Activated CD4-positive, alpha-beta memory T cell treated with anti-CD3 and anti-CD28 coated beads, Interleukin-2, amount 10 ng/mL, durations not matched to agents 7 days and 5 days (primary cell): ENCODE measurements around the gene C2orf92. TPM values are rescaled to one million over a fixed set of nuclear protein-coding genes. Genes with fewer than 3 reads are reported as not detected.

Experiments used
- CTCF ChIA-PET: fragments of 350-600 bp; sonication (Branson Sonifier 250); formaldehyde crosslinking; loops from one replicate; lab custom pipeline; 2021; ENCODE audit warnings: antibody characterized with exemption, inconsistent platforms; lab: Charles Lee
- POLR2A ChIA-PET: fragments of 350-600 bp; sonication (Branson Sonifier 250); formaldehyde crosslinking; loops from one replicate; lab custom pipeline; 2021; ENCODE audit warnings: antibody characterized with exemption; lab: Charles Lee
- DNase-seq: peaks from one replicate; pipeline ENCODE4 v3.0.0-alpha.2; 2020
- H3K27ac Mint-ChIP-seq: one replicate; pipeline ENCODE4 v1.8.0; 2021; ENCODE audit warnings: mild to moderate bottlenecking, mixed read lengths
- H3K27me3 Mint-ChIP-seq: one replicate; pipeline ENCODE4 v1.8.0; 2021; ENCODE audit warnings: mixed read lengths
- H3K36me3 Mint-ChIP-seq: one replicate; pipeline ENCODE4 v1.8.0; 2021; ENCODE audit warnings: low read depth, mixed read lengths
- H3K4me1 Mint-ChIP-seq: one replicate; pipeline ENCODE4 v1.8.0; 2021; ENCODE audit warnings: mixed read lengths
- H3K4me3 Mint-ChIP-seq: one replicate; pipeline ENCODE4 v1.8.0; 2021; ENCODE audit warnings: mild to moderate bottlenecking, mixed read lengths
- H3K9me3 Mint-ChIP-seq: one replicate; pipeline ENCODE4 v1.8.0; 2021; ENCODE audit warnings: mixed read lengths
- total RNA-seq, 2 experiments: library from RNA; stranded (reverse); gene quantifications; one replicate each; pipeline ENCODE4 v1.2.3, GENCODE V29; 2021

Gene C2orf92
- total RNA-seq, 2 experiments from 2014 or later, result 9.8 to 12.4 TPM

DNA sequence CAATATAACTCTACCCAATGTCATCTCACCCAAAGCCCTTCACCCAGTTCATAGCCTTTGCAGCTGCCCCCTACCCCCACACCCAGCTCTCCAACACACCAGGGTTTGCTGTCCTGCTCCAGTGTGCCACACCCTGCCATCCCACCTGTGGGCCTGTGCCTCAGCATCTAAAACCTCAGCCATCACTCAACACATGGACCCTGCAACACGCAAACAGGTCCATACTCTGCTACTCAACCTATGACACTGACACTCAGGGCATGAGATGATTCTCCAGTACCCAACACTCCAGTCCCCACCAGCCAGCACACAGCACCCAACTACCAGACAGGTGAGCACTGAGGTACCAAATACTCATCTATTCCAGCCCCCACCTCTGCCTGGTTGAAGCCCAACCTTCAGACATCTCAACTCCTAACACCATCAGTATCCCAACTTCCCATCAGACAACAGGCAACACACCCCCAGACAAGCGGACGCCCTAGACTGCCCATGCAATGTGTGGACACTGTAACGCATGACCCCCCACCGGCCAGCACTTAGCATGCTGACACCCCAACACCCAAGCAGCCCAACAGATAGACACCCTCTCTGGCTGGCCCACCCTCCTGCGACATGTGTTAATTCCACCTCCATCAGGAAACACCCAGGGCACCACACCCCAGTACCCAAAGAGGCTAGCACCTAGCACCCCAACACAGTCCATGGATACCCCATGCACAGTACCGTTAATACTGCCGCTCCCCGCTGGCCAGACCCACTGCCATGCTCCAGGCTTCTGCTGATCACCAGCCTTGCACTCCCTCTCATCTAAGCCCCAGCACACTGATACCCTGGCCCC lies 68.9 kb downstream of the C2orf92 start:
- CTCF ChIA-PET, result no interaction called here
- Mint-ChIP-seq H3K4me1 (peaks cover 45% of the 10 kb centered on the region), H3K27me3 (no peaks in the 10 kb centered on the region), H3K27ac (peak overlapping the region; percentile 46), H3K36me3 (peaks cover 68% of the 10 kb centered on the region), H3K9me3 (no peaks in the 10 kb centered on the region), H3K4me3 (no peak overlapping the region)
- POLR2A ChIA-PET, result interaction anchor here (0.5 to 8.6 kb wide), 4 partner anchors 11 to 24 kb away, joined by 3 to 119 read pairs (median 45); partner anchors contain the start of gene ZAP70
- no peak for DNase-seq

DNA sequence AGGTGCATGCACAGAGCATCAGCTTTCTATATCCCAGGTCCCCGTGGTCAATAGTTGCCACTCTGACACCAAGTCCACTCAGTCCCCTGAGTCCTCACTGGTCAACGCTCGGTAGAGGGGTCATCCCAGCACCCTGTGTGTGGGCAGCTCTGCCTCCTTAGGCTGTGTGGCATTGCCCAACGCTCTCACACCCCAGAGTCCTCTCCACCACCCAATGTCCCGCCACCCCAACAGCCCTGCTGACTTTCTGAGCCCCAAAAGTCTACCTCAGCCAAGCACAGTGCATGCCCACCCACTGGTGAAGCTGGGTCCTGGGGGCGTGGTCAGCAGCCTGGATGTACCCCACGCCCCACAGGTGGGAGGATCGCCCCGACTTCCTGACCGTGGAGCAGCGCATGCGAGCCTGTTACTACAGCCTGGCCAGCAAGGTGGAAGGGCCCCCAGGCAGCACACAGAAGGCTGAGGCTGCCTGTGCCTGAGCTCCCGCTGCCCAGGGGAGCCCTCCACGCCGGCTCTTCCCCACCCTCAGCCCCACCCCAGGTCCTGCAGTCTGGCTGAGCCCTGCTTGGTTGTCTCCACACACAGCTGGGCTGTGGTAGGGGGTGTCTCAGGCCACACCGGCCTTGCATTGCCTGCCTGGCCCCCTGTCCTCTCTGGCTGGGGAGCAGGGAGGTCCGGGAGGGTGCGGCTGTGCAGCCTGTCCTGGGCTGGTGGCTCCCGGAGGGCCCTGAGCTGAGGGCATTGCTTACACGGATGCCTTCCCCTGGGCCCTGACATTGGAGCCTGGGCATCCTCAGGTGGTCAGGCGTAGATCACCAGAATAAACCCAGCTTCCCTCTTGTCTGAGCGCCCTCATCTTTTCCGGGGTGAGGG lies 69.7 kb downstream of the C2orf92 start:
- no peak for DNase-seq
- Mint-ChIP-seq H3K27me3 (no peaks in the 10 kb centered on the region), H3K36me3 (peaks cover 67% of the 10 kb centered on the region), H3K27ac (peak overlapping the region; percentile 46), H3K4me3 (no peak overlapping the region), H3K4me1 (peaks cover 54% of the 10 kb centered on the region), H3K9me3 (no peaks in the 10 kb centered on the region)
- CTCF ChIA-PET, result interaction anchor here (0.7 to 4.2 kb wide), 13 partner anchors 9 to 646 kb away, joined by 3 to 34 read pairs (median 6); partner anchors contain the start of gene ZAP70
- POLR2A ChIA-PET, result interaction anchor here (0.5 to 8.6 kb wide), 6 partner anchors 9 to 29 kb away, joined by 3 to 119 read pairs (median 8); partner anchors contain the start of gene ZAP70

DNA sequence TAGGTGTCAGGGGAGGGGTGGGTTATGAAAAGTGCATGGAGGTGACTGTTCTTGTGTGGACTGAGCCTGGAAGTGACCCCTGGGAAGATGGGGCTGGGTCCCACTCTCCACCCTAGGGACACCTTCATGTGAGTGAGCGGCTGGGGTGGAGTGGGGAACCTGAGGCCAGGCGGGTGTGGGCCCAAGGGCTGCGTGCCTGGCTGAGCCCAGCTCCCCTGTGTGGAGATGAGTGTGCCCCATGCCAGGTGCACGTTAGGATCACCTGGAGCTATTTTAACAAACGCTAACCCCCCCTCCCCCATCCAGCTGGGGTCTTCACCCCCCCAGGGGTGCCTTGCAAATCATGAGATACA lies 70.4 kb downstream of the C2orf92 start:
- Mint-ChIP-seq H3K36me3 (peaks cover 68% of the 10 kb centered on the region), H3K27me3 (no peaks in the 10 kb centered on the region), H3K9me3 (no peaks in the 10 kb centered on the region), H3K4me1 (peaks cover 59% of the 10 kb centered on the region), H3K4me3 (no peak overlapping the region), H3K27ac (no peak overlapping the region)
- CTCF ChIA-PET, result interaction anchor here (0.7 to 4.2 kb wide), 15 partner anchors 9 to 645 kb away, joined by 3 to 34 read pairs (median 5); partner anchors contain the start of gene ZAP70
- DNase-seq, result no peak
- POLR2A ChIA-PET, result interaction anchor here (1.5 to 8.6 kb wide), 5 partner anchors 8 to 28 kb away, joined by 5 to 119 read pairs (median 9); partner anchors contain the start of gene ZAP70

DNA sequence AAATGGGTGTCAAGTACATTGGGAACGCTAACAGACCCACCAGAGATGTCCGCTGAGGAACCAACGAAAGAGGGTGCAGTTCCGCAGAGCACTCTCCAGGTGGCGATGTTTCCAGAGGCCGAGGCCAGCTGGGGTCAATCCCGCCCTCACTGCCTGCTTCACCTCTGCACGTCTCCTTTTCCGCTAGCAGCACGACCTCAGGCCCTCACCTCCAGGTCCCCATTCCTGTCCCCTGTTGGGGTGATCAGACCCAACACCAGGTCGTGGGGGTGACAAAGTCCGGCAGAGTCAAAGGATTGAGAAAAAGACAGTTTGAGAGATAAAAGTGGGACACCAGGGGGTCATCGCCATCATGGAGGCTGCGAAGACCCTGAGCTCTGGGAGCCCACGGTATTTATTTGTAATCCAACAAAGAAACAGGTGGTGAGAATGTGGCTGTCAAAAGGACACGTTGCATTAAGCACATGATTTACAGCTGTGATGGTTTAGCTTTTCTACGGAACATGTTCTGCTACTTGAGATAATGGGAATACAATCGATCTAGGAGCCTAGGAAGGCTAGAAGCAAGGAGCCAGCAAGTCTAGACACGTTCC lies 71.2 kb downstream of the C2orf92 start:
- peak overlapping the region; percentile 99 for H3K27ac Mint-ChIP-seq
- peaks cover 68% of the 10 kb centered on the region for H3K36me3 Mint-ChIP-seq
- H3K4me3 Mint-ChIP-seq, result no peak overlapping the region
- ChIA-PET CTCF (interaction anchor here (0.6 to 4.2 kb wide), 25 partner anchors 10 to 644 kb away, joined by 3 to 34 read pairs (median 5); partner anchors contain the start of gene ZAP70), POLR2A (interaction anchor here (1.2 to 8.6 kb wide), 8 partner anchors 9 to 41 kb away, joined by 3 to 119 read pairs (median 8); partner anchors contain the start of gene ZAP70)
- peak; percentile 46 for DNase-seq
- no peaks in the 10 kb centered on the region for H3K27me3 Mint-ChIP-seq
- H3K9me3 Mint-ChIP-seq, result no peaks in the 10 kb centered on the region
- peaks cover 66% of the 10 kb centered on the region for H3K4me1 Mint-ChIP-seq

DNA sequence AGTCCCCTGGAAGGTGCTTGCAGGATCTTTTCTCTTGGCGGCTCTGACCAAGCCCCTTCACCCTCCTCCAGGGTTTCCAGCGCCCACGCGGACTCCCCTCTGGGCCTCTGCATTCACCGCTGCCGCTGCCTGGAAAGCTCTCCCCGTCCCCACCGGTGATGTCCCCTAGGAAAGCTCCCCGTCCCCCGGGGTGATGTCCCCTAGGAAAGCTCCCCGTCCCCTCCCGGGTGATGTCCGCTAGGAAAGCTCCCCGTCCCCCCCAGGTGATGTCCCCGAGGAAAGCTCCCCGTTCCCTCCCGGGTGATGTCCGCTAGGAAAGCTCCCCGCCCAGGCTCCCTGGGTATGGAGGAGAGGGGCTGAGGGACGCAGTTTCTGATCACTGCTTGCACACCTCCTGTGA lies 71.7 kb downstream of the C2orf92 start:
- no peak overlapping the region for H3K4me3 Mint-ChIP-seq
- H3K27ac Mint-ChIP-seq, result peak overlapping the region; percentile 99
- POLR2A ChIA-PET, result interaction anchor here (0.8 to 8.6 kb wide), 11 partner anchors 10 to 95 kb away, joined by 3 to 119 read pairs (median 6); partner anchors contain the start of genes COX5B and ZAP70
- no peaks in the 10 kb centered on the region for H3K9me3 Mint-ChIP-seq
- H3K27me3 Mint-ChIP-seq, result no peaks in the 10 kb centered on the region
- no peak for DNase-seq
- peaks cover 68% of the 10 kb centered on the region for H3K36me3 Mint-ChIP-seq
- peaks cover 71% of the 10 kb centered on the region for H3K4me1 Mint-ChIP-seq
- CTCF ChIA-PET, result interaction anchor here (0.6 to 4.2 kb wide), 20 partner anchors 11 to 644 kb away, joined by 3 to 34 read pairs (median 6); partner anchors contain the start of gene ZAP70

DNA sequence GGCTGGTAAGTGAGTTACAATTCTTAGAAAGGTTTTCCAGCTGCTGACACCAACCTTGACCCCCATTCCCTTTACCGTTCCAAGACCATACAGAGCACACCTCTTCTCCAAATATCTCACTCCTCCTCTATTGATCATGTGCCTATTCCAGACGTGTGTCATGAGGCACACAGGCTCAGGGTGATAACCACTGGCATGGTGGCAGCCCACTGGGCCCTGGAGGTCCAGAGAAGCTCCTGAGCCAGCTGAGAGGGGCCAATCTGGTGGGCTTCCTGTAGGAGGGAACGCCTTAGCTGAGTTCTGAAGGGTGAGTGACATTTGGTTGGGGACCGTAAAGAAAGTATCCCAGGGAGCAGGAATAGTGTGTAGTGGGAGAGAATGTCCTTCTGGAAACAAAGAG lies 72.2 kb downstream of the C2orf92 start:
- Mint-ChIP-seq H3K27me3 (no peaks in the 10 kb centered on the region), H3K4me1 (peaks cover 76% of the 10 kb centered on the region), H3K27ac (peak overlapping the region; percentile 99), H3K9me3 (no peaks in the 10 kb centered on the region), H3K4me3 (peak overlapping the region; percentile 3), H3K36me3 (peaks cover 67% of the 10 kb centered on the region)
- DNase-seq, result no peak
- CTCF ChIA-PET, result interaction anchor here (1.3 to 4.2 kb wide), 14 partner anchors 12 to 643 kb away, joined by 4 to 34 read pairs (median 6); partner anchors contain the start of genes COX5B and ZAP70
- POLR2A ChIA-PET, result interaction anchor here (0.8 to 8.6 kb wide), 9 partner anchors 11 to 95 kb away, joined by 3 to 119 read pairs (median 8); partner anchors contain the start of genes COX5B and ZAP70

DNA sequence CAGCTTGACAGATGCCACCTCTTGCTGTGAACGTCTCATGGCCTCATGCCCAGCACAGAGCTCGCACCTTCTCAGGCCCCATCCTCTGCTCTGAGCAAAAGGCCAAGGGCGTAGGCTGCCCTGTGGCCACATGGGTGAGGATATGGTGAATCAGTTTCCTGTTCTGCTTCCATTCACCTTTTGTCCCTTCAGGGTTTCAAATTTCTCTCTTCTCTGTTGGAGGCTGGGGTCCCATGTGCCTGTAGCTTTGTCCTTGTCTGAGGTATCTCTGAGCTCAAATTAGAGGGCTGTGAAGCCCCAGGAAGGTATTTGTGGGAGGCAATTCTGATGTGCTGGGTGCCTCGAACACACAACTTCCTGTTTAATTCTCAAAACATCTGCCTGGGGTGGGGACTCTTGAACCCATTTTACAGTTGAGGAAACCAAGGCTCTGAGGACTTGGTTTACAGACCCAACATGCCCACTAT lies 72.9 kb downstream of the C2orf92 start:
- CTCF ChIA-PET, result interaction anchor here (0.7 to 4.2 kb wide), 13 partner anchors 12 to 152 kb away, joined by 3 to 34 read pairs (median 5); partner anchors contain the start of genes COX5B and ZAP70
- Mint-ChIP-seq H3K27ac (peak overlapping the region; percentile 99), H3K9me3 (no peaks in the 10 kb centered on the region), H3K36me3 (peaks cover 65% of the 10 kb centered on the region), H3K4me3 (no peak overlapping the region), H3K4me1 (peaks cover 83% of the 10 kb centered on the region), H3K27me3 (no peaks in the 10 kb centered on the region)
- peak; percentile 67 for DNase-seq
- POLR2A ChIA-PET, result interaction anchor here (0.7 to 8.6 kb wide), 11 partner anchors 9 to 128 kb away, joined by 3 to 119 read pairs (median 6); partner anchors contain the start of genes COX5B and ZAP70

DNA sequence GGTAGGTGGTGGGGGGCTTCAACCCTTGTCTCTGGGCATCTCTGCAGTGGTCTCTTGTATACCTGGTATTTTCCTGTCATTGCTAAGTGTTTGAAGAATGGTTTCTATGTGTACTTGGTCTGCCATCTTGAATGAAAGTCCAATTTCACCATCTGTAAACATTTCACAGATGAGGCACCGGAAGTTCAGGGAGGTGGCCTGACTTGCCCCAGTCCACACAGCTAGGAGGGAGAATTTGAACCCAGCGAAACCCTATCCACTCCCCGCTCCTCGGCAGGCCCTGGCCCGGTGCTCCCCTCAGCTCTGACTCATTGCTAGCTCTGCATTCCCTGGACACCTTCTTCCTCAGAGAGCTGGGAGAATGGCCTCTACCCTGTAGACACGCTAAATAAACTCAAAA lies 74.4 kb downstream of the C2orf92 start:
- Mint-ChIP-seq H3K36me3 (peaks cover 53% of the 10 kb centered on the region), H3K27ac (peak overlapping the region; percentile 65), H3K4me3 (no peak overlapping the region), H3K27me3 (no peaks in the 10 kb centered on the region), H3K9me3 (no peaks in the 10 kb centered on the region), H3K4me1 (peaks cover 84% of the 10 kb centered on the region)
- POLR2A ChIA-PET, result interaction anchor here (1.0 to 8.6 kb wide), 4 partner anchors 16 to 98 kb away, joined by 3 to 119 read pairs (median 49); partner anchors contain the start of genes COX5B and ZAP70
- CTCF ChIA-PET, result interaction anchor here (0.8 to 1.2 kb wide), 5 partner anchors 9 to 44 kb away, joined by 3 to 6 read pairs (median 4); no protein-coding TSS in a partner anchor
- no peak for DNase-seq

DNA sequence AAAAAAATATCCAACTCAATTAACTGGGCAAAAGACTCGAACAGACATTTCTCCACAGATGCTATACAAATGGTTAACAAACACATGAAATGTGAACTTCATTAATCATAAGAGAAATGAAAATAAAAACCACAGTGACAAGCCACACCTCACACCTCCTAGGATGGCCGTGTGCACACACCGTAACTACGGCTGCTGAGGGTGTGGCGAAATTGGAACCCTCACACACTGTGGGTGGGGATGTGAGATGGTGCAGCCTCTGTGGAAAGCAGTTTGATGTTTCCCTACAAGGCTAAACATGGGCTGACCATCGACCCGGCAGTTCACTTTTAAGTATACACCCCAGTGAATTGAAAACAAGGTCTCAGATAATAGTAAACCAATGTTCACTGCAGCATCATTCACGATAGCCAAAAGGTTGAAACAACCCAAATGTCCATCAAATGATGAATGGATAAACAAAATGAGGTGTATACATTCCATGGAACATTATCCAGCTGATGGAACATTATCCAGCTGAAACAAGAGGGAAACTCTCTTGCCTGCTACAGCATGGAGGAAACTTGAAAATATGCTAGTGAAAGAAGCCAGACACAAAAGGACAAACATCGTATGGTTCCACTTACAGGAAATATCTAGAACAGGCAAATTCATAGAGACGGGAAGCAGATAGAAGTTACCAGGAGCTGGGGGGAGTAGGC lies 76.1 kb downstream of the C2orf92 start:
- no peaks in the 10 kb centered on the region for H3K27me3 Mint-ChIP-seq
- no peaks in the 10 kb centered on the region for H3K9me3 Mint-ChIP-seq
- H3K27ac Mint-ChIP-seq, result peak overlapping the region; percentile 56
- peaks cover 75% of the 10 kb centered on the region for H3K4me1 Mint-ChIP-seq
- POLR2A ChIA-PET, result interaction anchor here (1.3 to 8.6 kb wide), 5 partner anchors 9 to 83 kb away, joined by 3 to 119 read pairs (median 6); partner anchors contain the start of gene ZAP70
- peaks cover 46% of the 10 kb centered on the region for H3K36me3 Mint-ChIP-seq
- CTCF ChIA-PET, result interaction anchor here (1.0 to 3.6 kb wide), 3 partner anchors 34 to 94 kb away, joined by 3 to 96 read pairs (median 7); partner anchors contain the start of gene ZAP70
- DNase-seq, result peak; percentile 75
- peak overlapping the region; percentile 9 for H3K4me3 Mint-ChIP-seq

DNA sequence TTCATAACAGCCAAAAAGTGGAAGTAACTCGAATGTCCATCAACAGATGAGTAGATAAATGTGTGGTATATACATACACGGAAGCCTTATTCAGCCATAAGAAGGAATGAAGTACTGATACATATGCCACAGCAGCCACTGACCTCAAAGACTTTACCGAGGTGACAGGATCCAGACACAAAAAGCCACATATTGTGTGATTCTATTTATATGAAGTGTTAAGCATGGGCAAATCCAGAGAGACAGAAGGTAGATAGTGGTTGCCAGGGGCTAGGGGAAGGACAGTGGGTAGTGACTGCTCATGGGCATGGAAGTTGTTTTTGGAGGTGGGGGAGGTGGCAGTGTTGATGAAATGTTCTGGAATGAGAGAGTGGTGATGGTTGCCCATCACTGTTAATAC lies 77.8 kb downstream of the C2orf92 start:
- peak; percentile 49 for DNase-seq
- ChIA-PET POLR2A (interaction anchor here (1.0 kb wide), 1 partner anchor 85 kb away, joined by 3 read pairs; no protein-coding TSS in a partner anchor), CTCF (interaction anchor here (2.3 to 3.6 kb wide), 2 partner anchors 28 to 35 kb away, joined by 11 to 96 read pairs; partner anchors contain the start of gene ZAP70)
- H3K27ac Mint-ChIP-seq, result peak overlapping the region; percentile 65
- H3K27me3 Mint-ChIP-seq, result no peaks in the 10 kb centered on the region
- no peaks in the 10 kb centered on the region for H3K9me3 Mint-ChIP-seq
- H3K4me3 Mint-ChIP-seq, result no peak overlapping the region
- H3K4me1 Mint-ChIP-seq, result peaks cover 58% of the 10 kb centered on the region
- peaks cover 30% of the 10 kb centered on the region for H3K36me3 Mint-ChIP-seq
